HEK293 (cell line): ENCODE data around the gene AARS2.

Experiments
- CTCF ChIA-PET: fragments of 350-600 bp; formaldehyde crosslinking; extraction: SDS; loops from one replicate; lab custom pipeline; 2021; ENCODE audit warnings: antibody characterized with exemption; lab: Yijun Ruan, JAX
- POLR2A ChIA-PET: fragments of 300-600 bp; formaldehyde crosslinking; extraction: SDS; loops from one replicate; lab custom pipeline; 2020; ENCODE audit warnings: antibody characterized with exemption, inconsistent platforms; lab: Yijun Ruan, JAX
- H3K27ac ChIP-seq: fragments of 200-500 bp; sonication (Bioruptor generic); 2 replicates; pipeline ENCODE4 v1.5.1; 2014; ENCODE audit warnings: low read depth, low read length, control low read depth, inconsistent platforms; ENCODE audit errors: extremely low read depth
- H3K36me3 ChIP-seq, 2 experiments: fragments of 200-500 bp in 1 of 2; sonication (Bioruptor generic) in 1 of 2; 1 replicate in 1 of 2; 2 replicates in 1 of 2; pipeline ENCODE4 v1.5.1; 2014 to 2017; ENCODE audit warnings: inconsistent platforms in 2 of 2, low read length in 2 of 2; ENCODE audit not compliant: control insufficient read depth in 2 of 2, insufficient read depth in 1 of 2
- H3K4me1 ChIP-seq: fragments of 200-500 bp; sonication (Bioruptor generic); 2 replicates; pipeline ENCODE4 v1.5.1; 2014; ENCODE audit warnings: mild to moderate bottlenecking, low read length, inconsistent platforms; ENCODE audit not compliant: control insufficient read depth, insufficient read depth
- H3K4me3 ChIP-seq: 2 replicates; pipeline ENCODE4 v1.5.1; 2011; ENCODE audit warnings: low read depth, mild to moderate bottlenecking, control low read depth, low read length, moderate library complexity
- H3K9me3 ChIP-seq: fragments of 200-500 bp; sonication (Bioruptor generic); 2 replicates; pipeline ENCODE4 v1.5.1; 2014; ENCODE audit warnings: low read depth, low read length, inconsistent platforms; ENCODE audit not compliant: control insufficient read depth, insufficient read depth
- PRDM1 ChIP-seq: fragments of 450-650 bp; formaldehyde crosslinking; IDR thresholded peaks from 2 replicates; pipeline ENCODE4; 2016; ENCODE audit warnings: missing biosample characterization, missing genetic modification characterization
- SCRT2 ChIP-seq: fragments of 450-650 bp; formaldehyde crosslinking; IDR thresholded peaks from 2 replicates; pipeline ENCODE4 v1.5.1; 2016; ENCODE audit warnings: missing biosample characterization, missing genetic modification characterization
- ZBTB20 ChIP-seq: fragments of 450-650 bp; formaldehyde crosslinking; IDR thresholded peaks from 2 replicates; pipeline ENCODE4 v1.5.1; 2016; ENCODE audit warnings: missing biosample characterization, missing genetic modification characterization
- ZBTB7A ChIP-seq: fragments of 450-650 bp; formaldehyde crosslinking; IDR thresholded peaks from 2 replicates; pipeline ENCODE4 v1.5.1; 2016; ENCODE audit warnings: low read depth, missing biosample characterization, missing genetic modification characterization
- ZNF133 ChIP-seq: fragments of 450-650 bp; formaldehyde crosslinking; IDR thresholded peaks from 2 replicates; pipeline ENCODE4 v1.5.1; 2016; ENCODE audit warnings: missing biosample characterization, missing genetic modification characterization
- ZNF16 ChIP-seq: fragments of 450-650 bp; formaldehyde crosslinking; IDR thresholded peaks from 2 replicates; pipeline ENCODE4 v1.5.1; 2016; ENCODE audit warnings: low read depth, missing biosample characterization, missing genetic modification characterization
- ZNF174 ChIP-seq: fragments of 450-650 bp; formaldehyde crosslinking; IDR thresholded peaks from 2 replicates; pipeline ENCODE4 v1.5.0; 2017; ENCODE audit warnings: missing biosample characterization, mild to moderate bottlenecking, missing genetic modification characterization
- ZNF248 ChIP-seq: fragments of 450-650 bp; formaldehyde crosslinking; IDR thresholded peaks from 2 replicates; pipeline ENCODE4 v1.5.1; 2017; ENCODE audit warnings: missing biosample characterization, missing genetic modification characterization
- ZNF280D ChIP-seq: fragments of 450-650 bp; formaldehyde crosslinking; IDR thresholded peaks from 2 replicates; pipeline ENCODE4 v1.5.1; 2016; ENCODE audit warnings: missing biosample characterization, missing genetic modification characterization
- ZNF48 ChIP-seq: fragments of 450-650 bp; formaldehyde crosslinking; IDR thresholded peaks from 2 replicates; pipeline ENCODE4 v1.5.1; 2016; ENCODE audit warnings: missing biosample characterization, missing genetic modification characterization
- ZNF544 ChIP-seq: fragments of 450-650 bp; formaldehyde crosslinking; IDR thresholded peaks from 2 replicates; pipeline ENCODE4 v1.5.0; 2017; ENCODE audit warnings: missing biosample characterization, missing genetic modification characterization
- ZNF660 ChIP-seq: fragments of 450-650 bp; IDR thresholded peaks from 2 replicates; pipeline ENCODE4 v1.5.1; 2018; ENCODE audit warnings: missing biosample characterization, mild to moderate bottlenecking, missing genetic modification characterization
- ZSCAN30 ChIP-seq: fragments of 450-650 bp; IDR thresholded peaks from 2 replicates; pipeline ENCODE4 v1.5.1; 2018; ENCODE audit warnings: missing biosample characterization, mild to moderate bottlenecking, missing genetic modification characterization, moderate library complexity
- TF ChIP-seq, protein P1 (sequence below): fragments of 450-650 bp; formaldehyde crosslinking; IDR thresholded peaks from 2 replicates; pipeline ENCODE4; 2016; ENCODE audit warnings: missing biosample characterization, missing genetic modification characterization
- TF ChIP-seq, protein P2 (sequence below): fragments of 450-650 bp; formaldehyde crosslinking; IDR thresholded peaks from 2 replicates; pipeline ENCODE4 v1.5.1; 2016; ENCODE audit warnings: missing biosample characterization, missing genetic modification characterization
- TF ChIP-seq, protein P3 (sequence below): fragments of 450-650 bp; formaldehyde crosslinking; IDR thresholded peaks from 2 replicates; pipeline ENCODE4 v1.5.1; 2016; ENCODE audit warnings: missing biosample characterization, missing genetic modification characterization

The AARS2 gene

GRCh38 chr6:44297063-44298038, 15.8 kb downstream of the AARS2 start (continued):
- TF ChIP-seq, protein P1, sequence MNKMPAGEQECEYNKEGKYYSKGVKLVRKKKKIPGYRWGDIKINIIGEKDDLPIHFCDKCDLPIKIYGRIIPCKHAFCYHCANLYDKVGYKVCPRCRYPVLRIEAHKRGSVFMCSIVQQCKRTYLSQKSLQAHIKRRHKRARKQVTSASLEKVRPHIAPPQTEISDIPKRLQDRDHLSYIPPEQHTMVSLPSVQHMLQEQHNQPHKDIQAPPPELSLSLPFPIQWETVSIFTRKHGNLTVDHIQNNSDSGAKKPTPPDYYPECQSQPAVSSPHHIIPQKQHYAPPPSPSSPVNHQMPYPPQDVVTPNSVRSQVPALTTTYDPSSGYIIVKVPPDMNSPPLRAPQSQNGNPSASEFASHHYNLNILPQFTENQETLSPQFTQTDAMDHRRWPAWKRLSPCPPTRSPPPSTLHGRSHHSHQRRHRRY (tag by site-specific recombination), result peak; percentile 30; the same call in 1 of the 2 replicates
- peak; percentile 43; the same call in 1 of the 2 replicates for TF ChIP-seq ZNF660 (tag by site-specific recombination)

GRCh38 chr6:44294832-44295791, 18.0 kb downstream of the AARS2 start:
- TF ChIP-seq ZBTB20 (tag by site-specific recombination), result peak; percentile 30; the same call in 1 of the 2 replicates
- TF ChIP-seq ZNF133, result no peak
- TF ChIP-seq ZNF174, result no peak
- TF ChIP-seq, protein P2, sequence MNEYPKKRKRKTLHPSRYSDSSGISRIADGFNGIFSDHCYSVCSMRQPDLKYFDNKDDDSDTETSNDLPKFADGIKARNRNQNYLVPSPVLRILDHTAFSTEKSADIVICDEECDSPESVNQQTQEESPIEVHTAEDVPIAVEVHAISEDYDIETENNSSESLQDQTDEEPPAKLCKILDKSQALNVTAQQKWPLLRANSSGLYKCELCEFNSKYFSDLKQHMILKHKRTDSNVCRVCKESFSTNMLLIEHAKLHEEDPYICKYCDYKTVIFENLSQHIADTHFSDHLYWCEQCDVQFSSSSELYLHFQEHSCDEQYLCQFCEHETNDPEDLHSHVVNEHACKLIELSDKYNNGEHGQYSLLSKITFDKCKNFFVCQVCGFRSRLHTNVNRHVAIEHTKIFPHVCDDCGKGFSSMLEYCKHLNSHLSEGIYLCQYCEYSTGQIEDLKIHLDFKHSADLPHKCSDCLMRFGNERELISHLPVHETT (tag by site-specific recombination), result no peak
- peak; percentile 35; the same call in 1 of the 2 replicates for TF ChIP-seq SCRT2
- TF ChIP-seq PRDM1 (tag by site-specific recombination), result peak; percentile 79
- TF ChIP-seq ZSCAN30 (tag by site-specific recombination), result no peak
- TF ChIP-seq, protein P3, sequence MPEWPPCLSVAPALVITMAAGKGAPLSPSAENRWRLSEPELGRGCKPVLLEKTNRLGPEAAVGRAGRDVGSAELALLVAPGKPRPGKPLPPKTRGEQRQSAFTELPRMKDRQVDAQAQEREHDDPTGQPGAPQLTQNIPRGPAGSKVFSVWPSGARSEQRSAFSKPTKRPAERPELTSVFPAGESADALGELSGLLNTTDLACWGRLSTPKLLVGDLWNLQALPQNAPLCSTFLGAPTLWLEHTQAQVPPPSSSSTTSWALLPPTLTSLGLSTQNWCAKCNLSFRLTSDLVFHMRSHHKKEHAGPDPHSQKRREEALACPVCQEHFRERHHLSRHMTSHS, result no peak
- TF ChIP-seq ZNF544 (tag by site-specific recombination), result no peak
- no peak for TF ChIP-seq ZBTB7A (tag by site-specific recombination)
- no peak for TF ChIP-seq ZNF48
- no peak for TF ChIP-seq ZNF248 (tag by site-specific recombination)
- TF ChIP-seq ZNF16 (tag by site-specific recombination), result no peak
- no peak for TF ChIP-seq ZNF280D (tag by site-specific recombination)
- Histone ChIP-seq H3K4me3 (no peak overlapping the region), H3K4me1 (no peaks in the 10 kb centered on the region; the same call in 1 of the 2 replicates), H3K36me3 (peaks cover 5 to 6% of the 10 kb centered on the region in 2 experiments; a peak in 1 of 3 replicates), H3K9me3 (no peaks in the 10 kb centered on the region), H3K27ac (no peak overlapping the region)
- POLR2A ChIA-PET, result interaction anchor here (0.6 to 3.0 kb wide), 9 partner anchors 9 to 48 kb away, joined by 3 to 20 read pairs (median 5); partner anchors contain the start of genes AARS2 and HSP90AB1
- CTCF ChIA-PET, result interaction anchor here (0.6 to 5.5 kb wide), 9 partner anchors 11 to 132 kb away, joined by 3 to 60 read pairs (median 7); partner anchors contain the start of gene AARS2
